ENCODE data around the gene FCRL3.
"Not testable (repeated sequence)": the region's sequence is repeated elsewhere in the genome, so short reads cannot be mapped to it uniquely, and the experiment has no call there.

Gene FCRL3

GRCh38 chr1:157700732-157701131 is at the start of gene FCRL3:
TSS of gene FCRL3 (minus strand) at chr1:157700769. CDS start at chr1:157700489, 280 bp downstream.
- ChIA-PET CTCF (no interaction called here), POLR2A (no interaction called here)
- no peak for TF ChIP-seq SP1 (IDR thresholded peaks at IDR 0.05)
- no peak for TF ChIP-seq CTBP1 (IDR thresholded peaks at IDR 0.05; ENCODE audit: borderline replicate concordance)
- no peak for TF ChIP-seq ZNF384 (IDR thresholded peaks at IDR 0.05)
- no peak for TF ChIP-seq L3MBTL2 (conservative IDR thresholded peaks at IDR 0.05)
- TF ChIP-seq ELF4 (IDR thresholded peaks at IDR 0.05), result no peak
- TF ChIP-seq LEF1 (IDR thresholded peaks at IDR 0.05; ENCODE audit: borderline replicate concordance), result no peak
- TF ChIP-seq BHLHE40 (IDR thresholded peaks at IDR 0.05; ENCODE audit: borderline replicate concordance), result no peak
- TF ChIP-seq PKNOX1 (IDR thresholded peaks at IDR 0.05), result no peak
- no peak for DNase-seq (ENCODE audit: extremely low spot score)

GRCh38 chr1:157748262-157748817 is 47.8 kb upstream of the FCRL3 start:
- CTCF ChIA-PET, result no interaction called here
- POLR2A ChIA-PET, result no interaction called here
- TF ChIP-seq TARDBP (IDR thresholded peaks at IDR 0.05) (no peak), CTBP1 (IDR thresholded peaks at IDR 0.05; ENCODE audit: borderline replicate concordance) (no peak), LEF1 (IDR thresholded peaks at IDR 0.05; ENCODE audit: borderline replicate concordance) (no peak), ARNT (IDR thresholded peaks at IDR 0.05) (no peak), ELF4 (IDR thresholded peaks at IDR 0.05) (no peak), SUZ12 (IDR thresholded peaks at IDR 0.05) (no peak)
- no peak for DNase-seq (ENCODE audit: extremely low spot score)

- POLR2A ChIA-PET, result no interaction called here
- no peak for TF ChIP-seq ELF4 (IDR thresholded peaks at IDR 0.05)
- no peak for DNase-seq (ENCODE audit: extremely low spot score)
- CTCF ChIA-PET, result no interaction called here
Observed at GRCh38 chr1:157739229-157739901, 38.8 kb upstream of the FCRL3 start.

- CTCF ChIA-PET; DNase-seq (ENCODE audit: extremely low spot score); POLR2A ChIA-PET: not testable (repeated sequence)
Observed at GRCh38 chr1:157735991-157736390, 35.4 kb upstream of the FCRL3 start.

GRCh38 chr1:157734321-157734720 is 33.8 kb upstream of the FCRL3 start:
- CTCF ChIA-PET, result interaction anchor here (0.6 kb wide), 1 partner anchor 495 kb away, joined by 3 read pairs; no protein-coding TSS in a partner anchor
- POLR2A ChIA-PET, result no interaction called here
- no peak for DNase-seq (ENCODE audit: extremely low spot score)
- TF ChIP-seq ELF4 (IDR thresholded peaks at IDR 0.05), result no peak
- no peak for TF ChIP-seq BHLHE40 (IDR thresholded peaks at IDR 0.05; ENCODE audit: borderline replicate concordance)
- TF ChIP-seq HDGF (IDR thresholded peaks at IDR 0.05; ENCODE audit: borderline replicate concordance), result no peak
- TF ChIP-seq FOXM1 (IDR thresholded peaks at IDR 0.05; ENCODE audit: borderline replicate concordance), result no peak
- no peak for TF ChIP-seq CTBP1 (IDR thresholded peaks at IDR 0.05; ENCODE audit: borderline replicate concordance)
- TF ChIP-seq TARDBP (IDR thresholded peaks at IDR 0.05), result no peak
- TF ChIP-seq LEF1 (IDR thresholded peaks at IDR 0.05; ENCODE audit: borderline replicate concordance), result no peak
- TF ChIP-seq L3MBTL2 (conservative IDR thresholded peaks at IDR 0.05), result no peak
- no peak for TF ChIP-seq ZNF384 (IDR thresholded peaks at IDR 0.05)
- no peak for TF ChIP-seq FOXK2 (IDR thresholded peaks at IDR 0.05)
- no peak for TF ChIP-seq FOXA1 (IDR thresholded peaks at IDR 0.05)
- no peak for TF ChIP-seq ARNT (IDR thresholded peaks at IDR 0.05)
- TF ChIP-seq PKNOX1 (IDR thresholded peaks at IDR 0.05), result no peak
- TF ChIP-seq SUZ12 (IDR thresholded peaks at IDR 0.05), result no peak
- TF ChIP-seq NFRKB (IDR thresholded peaks at IDR 0.05), result no peak
- no peak for TF ChIP-seq SP1 (IDR thresholded peaks at IDR 0.05)

- ChIA-PET POLR2A (no interaction called here), CTCF (interaction anchor here (0.6 kb wide), 1 partner anchor 1515 kb away, joined by 3 read pairs; no protein-coding TSS in a partner anchor)
- DNase-seq (ENCODE audit: extremely low spot score), result no peak
- TF ChIP-seq FOXA1 (IDR thresholded peaks at IDR 0.05), result no peak
- TF ChIP-seq NFRKB (IDR thresholded peaks at IDR 0.05), result no peak
- no peak for TF ChIP-seq L3MBTL2 (conservative IDR thresholded peaks at IDR 0.05)
- no peak for TF ChIP-seq CTBP1 (IDR thresholded peaks at IDR 0.05; ENCODE audit: borderline replicate concordance)
- no peak for TF ChIP-seq FOXK2 (IDR thresholded peaks at IDR 0.05)
- no peak for TF ChIP-seq ARNT (IDR thresholded peaks at IDR 0.05)
- TF ChIP-seq BHLHE40 (IDR thresholded peaks at IDR 0.05; ENCODE audit: borderline replicate concordance), result no peak
- no peak for TF ChIP-seq PKNOX1 (IDR thresholded peaks at IDR 0.05)
- no peak for TF ChIP-seq LEF1 (IDR thresholded peaks at IDR 0.05; ENCODE audit: borderline replicate concordance)
- no peak for TF ChIP-seq HDGF (IDR thresholded peaks at IDR 0.05; ENCODE audit: borderline replicate concordance)
- TF ChIP-seq ZNF384 (IDR thresholded peaks at IDR 0.05), result no peak
- TF ChIP-seq TARDBP (IDR thresholded peaks at IDR 0.05), result no peak
- TF ChIP-seq SP1 (IDR thresholded peaks at IDR 0.05), result no peak
- no peak for TF ChIP-seq ELF4 (IDR thresholded peaks at IDR 0.05)
- TF ChIP-seq SUZ12 (IDR thresholded peaks at IDR 0.05), result no peak
- TF ChIP-seq FOXM1 (IDR thresholded peaks at IDR 0.05; ENCODE audit: borderline replicate concordance), result no peak
Observed at GRCh38 chr1:157732755-157733154, 32.2 kb upstream of the FCRL3 start.

GRCh38 chr1:157725221-157725577 is 24.6 kb upstream of the FCRL3 start:
- no peak for DNase-seq (ENCODE audit: extremely low spot score)
- ChIA-PET CTCF (no interaction called here), POLR2A (no interaction called here)
- TF ChIP-seq SP1 (IDR thresholded peaks at IDR 0.05) (no peak), LEF1 (IDR thresholded peaks at IDR 0.05; ENCODE audit: borderline replicate concordance) (no peak), HDGF (IDR thresholded peaks at IDR 0.05; ENCODE audit: borderline replicate concordance) (no peak), SUZ12 (IDR thresholded peaks at IDR 0.05) (no peak), TARDBP (IDR thresholded peaks at IDR 0.05) (no peak)
